ENCODE results near the gene WWC2. TPM values are rescaled to one million over a fixed set of nuclear protein-coding genes. Genes with fewer than 3 reads are reported as not detected.

The WWC2 gene
- polyA plus RNA-seq, 2 of the 4 experiments (the other 2 are of a cell fraction), result 14.9 to 26.9 TPM

DNA sequence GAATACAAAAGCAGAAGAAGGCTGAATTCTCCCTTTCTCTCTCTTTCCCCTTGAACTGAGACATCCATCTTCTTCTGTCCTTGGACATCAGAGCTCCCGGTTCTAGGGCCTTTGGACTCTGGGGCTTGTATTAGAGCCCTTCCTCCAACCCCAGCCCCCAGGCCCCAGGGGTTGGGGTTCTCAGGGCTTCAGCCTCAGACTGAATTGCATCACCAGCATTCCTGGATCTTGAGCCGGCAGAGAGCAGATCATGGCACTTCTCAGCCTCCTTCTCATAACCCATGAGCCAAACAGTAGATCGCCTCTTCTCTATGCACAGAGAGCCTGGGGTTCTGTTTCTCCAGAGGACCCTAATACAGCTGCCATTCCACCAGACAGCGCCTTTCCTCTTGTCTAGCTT lies 248.5 kb downstream of the WWC2 start (continued):
- no peak for TF ChIP-seq PHF8 (IDR thresholded peaks at IDR 0.05; ENCODE audit: borderline replicate concordance, low read depth)
- TF ChIP-seq RNF2 (IDR thresholded peaks at IDR 0.05; ENCODE audit: borderline replicate concordance, low read depth), result no peak
- TF ChIP-seq BHLHE40 (IDR thresholded peaks at IDR 0.05; ENCODE audit: low read depth, low read length), result no peak
- TF ChIP-seq USF2 (IDR thresholded peaks at IDR 0.05), result no peak
- no peak for TF ChIP-seq CEBPB (IDR thresholded peaks at IDR 0.05)
- no peak for TF ChIP-seq JUNB (IDR thresholded peaks at IDR 0.05)
- TF ChIP-seq NFE2L2 (conservative IDR thresholded peaks at IDR 0.05; ENCODE audit: low read length), result no peak

GRCh38 chr4:183348136-183348535 lies 249.1 kb downstream of the WWC2 start:
- ChIA-PET POLR2A (no interaction called here), CTCF (no interaction called here)
- no peak for DNase-seq (ENCODE audit: low read depth in 1 of 2, low spot score in 1 of 2)
- no peak for FAIRE-seq
- H3K9me3 ChIP-seq, result no peaks in the 10 kb centered on the region
- peaks cover 4% of the 10 kb centered on the region; the same call in 1 of the 3 replicates for H3K4me1 ChIP-seq
- no peak overlapping the region for H3K4me3 ChIP-seq
- 89% methylated on average over 12 of the region's 12 CpGs for WGBS (ENCODE audit: missing lambda C conversion rate)
- no peak for TF ChIP-seq MAFK (IDR thresholded peaks at IDR 0.05; ENCODE audit: partially characterized antibody)
- TF ChIP-seq RFX5 (IDR thresholded peaks at IDR 0.05), result no peak
- no peak for TF ChIP-seq SREBF2 (IDR thresholded peaks at IDR 0.05)
- no peak for TF ChIP-seq ZC3H11A (IDR thresholded peaks at IDR 0.05)
- TF ChIP-seq GATA3 (IDR thresholded peaks at IDR 0.05; ENCODE audit: borderline replicate concordance), result no peak
- TF ChIP-seq E2F6 (IDR thresholded peaks at IDR 0.05; ENCODE audit: borderline replicate concordance, low read depth), result no peak
- TF ChIP-seq HMGXB4 (CRISPR knock-in tag; IDR thresholded peaks at IDR 0.05; ENCODE audit: borderline replicate concordance), result no peak
- TF ChIP-seq CHD4 (IDR thresholded peaks at IDR 0.05; ENCODE audit: borderline replicate concordance), result no peak
- TF ChIP-seq CHD2 (IDR thresholded peaks at IDR 0.05; ENCODE audit: low read length, partially characterized antibody), result no peak
- TF ChIP-seq POLR2A (IDR thresholded peaks at IDR 0.05; ENCODE audit: low read length), result no peak
- no peak for TF ChIP-seq MYC (IDR thresholded peaks at IDR 0.05; ENCODE audit: borderline replicate concordance, low read length)
- TF ChIP-seq FOSB (CRISPR knock-in tag; IDR thresholded peaks at IDR 0.05), result no peak
- TF ChIP-seq, protein P1, sequence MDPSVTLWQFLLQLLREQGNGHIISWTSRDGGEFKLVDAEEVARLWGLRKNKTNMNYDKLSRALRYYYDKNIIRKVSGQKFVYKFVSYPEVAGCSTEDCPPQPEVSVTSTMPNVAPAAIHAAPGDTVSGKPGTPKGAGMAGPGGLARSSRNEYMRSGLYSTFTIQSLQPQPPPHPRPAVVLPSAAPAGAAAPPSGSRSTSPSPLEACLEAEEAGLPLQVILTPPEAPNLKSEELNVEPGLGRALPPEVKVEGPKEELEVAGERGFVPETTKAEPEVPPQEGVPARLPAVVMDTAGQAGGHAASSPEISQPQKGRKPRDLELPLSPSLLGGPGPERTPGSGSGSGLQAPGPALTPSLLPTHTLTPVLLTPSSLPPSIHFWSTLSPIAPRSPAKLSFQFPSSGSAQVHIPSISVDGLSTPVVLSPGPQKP (IDR thresholded peaks at IDR 0.05; ENCODE audit: low read depth, low read length), result no peak
- TF ChIP-seq ZNF302 (CRISPR knock-in tag; IDR thresholded peaks at IDR 0.05), result no peak
- TF ChIP-seq JUN (IDR thresholded peaks at IDR 0.05), result no peak
- TF ChIP-seq JUNB (IDR thresholded peaks at IDR 0.05), result no peak
- no peak for TF ChIP-seq FOSL2 (IDR thresholded peaks at IDR 0.05)
- no peak for TF ChIP-seq FOSL2 (CRISPR knock-in tag; IDR thresholded peaks at IDR 0.05)
- ATAC-seq, result no peak
- no peak overlapping the region for H3K4me2 ChIP-seq
- no peak overlapping the region; a peak in 1 of 6 replicates for H3K27ac ChIP-seq

All from A549 (cell line).